ENCODE results near the gene JMJD4.

JMJD4 gene

GRCh38 chr1:227780101-227781044 is 45.3 kb upstream of the JMJD4 start:
- H3K9me3 ChIP-seq (ENCODE audit: control insufficient read depth, insufficient read depth, low read length) = no peaks in the 10 kb centered on the region
- no peak overlapping the region for H3K4me3 ChIP-seq (ENCODE audit: low read length)
- no peaks in the 10 kb centered on the region for H3K79me2 ChIP-seq (ENCODE audit: control insufficient read depth, low read length)
- H3K36me3 ChIP-seq (ENCODE audit: control insufficient read depth, low read length) = no peaks in the 10 kb centered on the region
- H4K20me1 ChIP-seq (ENCODE audit: control insufficient read depth, insufficient read depth, low read depth, low read length) = no peaks in the 10 kb centered on the region
- H3K27me3 ChIP-seq (ENCODE audit: control insufficient read depth, low read length) = no peaks in the 10 kb centered on the region
- H3K9me2 ChIP-seq (replicated peaks; ENCODE audit: control insufficient read depth, low read length) = no peaks in the 10 kb centered on the region
- H3K27ac ChIP-seq (ENCODE audit: low read depth, low read length) = no peak overlapping the region
- no peak overlapping the region for H3K4me2 ChIP-seq (ENCODE audit: low read length)
- no peaks in the 10 kb centered on the region for H3K4me1 ChIP-seq (ENCODE audit: control insufficient read depth, low read length)
- no peak for TF ChIP-seq CTCF (IDR thresholded peaks at IDR 0.05; ENCODE audit: low read depth, low read length, poor library complexity, severe bottlenecking)
- TF ChIP-seq EZH2phosphoT487 (IDR thresholded peaks at IDR 0.05; ENCODE audit: borderline replicate concordance, low read length) = no peak
- H3F3A ChIP-seq (ENCODE audit: control insufficient read depth, insufficient read depth) = no peaks in the 10 kb centered on the region

GRCh38 chr1:227779685-227780084 is 44.6 kb upstream of the JMJD4 start:
- no peaks in the 10 kb centered on the region for H3K9me2 ChIP-seq (replicated peaks; ENCODE audit: control insufficient read depth, low read length)
- no peak overlapping the region for H3K4me3 ChIP-seq (ENCODE audit: low read length)
- H3K79me2 ChIP-seq (ENCODE audit: control insufficient read depth, low read length) = no peaks in the 10 kb centered on the region
- no peaks in the 10 kb centered on the region for H3F3A ChIP-seq (ENCODE audit: control insufficient read depth, insufficient read depth)
- no peaks in the 10 kb centered on the region for H3K36me3 ChIP-seq (ENCODE audit: control insufficient read depth, low read length)
- no peak overlapping the region for H3K27ac ChIP-seq (ENCODE audit: low read depth, low read length)
- TF ChIP-seq EZH2phosphoT487 (IDR thresholded peaks at IDR 0.05; ENCODE audit: borderline replicate concordance, low read length) (no peak), CTCF (IDR thresholded peaks at IDR 0.05; ENCODE audit: low read depth, low read length, poor library complexity, severe bottlenecking) (no peak)
- no peaks in the 10 kb centered on the region for H4K20me1 ChIP-seq (ENCODE audit: control insufficient read depth, insufficient read depth, low read depth, low read length)
- H3K4me1 ChIP-seq (ENCODE audit: control insufficient read depth, low read length) = no peaks in the 10 kb centered on the region
- no peak overlapping the region for H3K4me2 ChIP-seq (ENCODE audit: low read length)
- no peaks in the 10 kb centered on the region for H3K9me3 ChIP-seq (ENCODE audit: control insufficient read depth, insufficient read depth, low read length)
- H3K27me3 ChIP-seq (ENCODE audit: control insufficient read depth, low read length) = no peaks in the 10 kb centered on the region

GRCh38 chr1:227779021-227779441 is 43.9 kb upstream of the JMJD4 start:
- Histone ChIP-seq H3K79me2 (ENCODE audit: control insufficient read depth, low read length) (no peaks in the 10 kb centered on the region), H3F3A (ENCODE audit: control insufficient read depth, insufficient read depth) (no peaks in the 10 kb centered on the region), H3K27ac (ENCODE audit: low read depth, low read length) (no peak overlapping the region), H3K9me3 (ENCODE audit: control insufficient read depth, insufficient read depth, low read length) (no peaks in the 10 kb centered on the region), H3K9me2 (replicated peaks; ENCODE audit: control insufficient read depth, low read length) (no peaks in the 10 kb centered on the region), H3K36me3 (ENCODE audit: control insufficient read depth, low read length) (no peaks in the 10 kb centered on the region), H3K4me2 (ENCODE audit: low read length) (no peak overlapping the region), H3K27me3 (ENCODE audit: control insufficient read depth, low read length) (no peaks in the 10 kb centered on the region), H3K4me1 (ENCODE audit: control insufficient read depth, low read length) (no peaks in the 10 kb centered on the region), H4K20me1 (ENCODE audit: control insufficient read depth, insufficient read depth, low read depth, low read length) (no peaks in the 10 kb centered on the region), H3K4me3 (ENCODE audit: low read length) (no peak overlapping the region)
- TF ChIP-seq CTCF (IDR thresholded peaks at IDR 0.05; ENCODE audit: low read depth, low read length, poor library complexity, severe bottlenecking) (no peak), EZH2phosphoT487 (IDR thresholded peaks at IDR 0.05; ENCODE audit: borderline replicate concordance, low read length) (no peak)

Data from DOHH2 (cell line).